Body of pancreas (tissue), 4 donors: ENCODE data around the gene ITPRID1.

Source experiments
- POLR2A ChIP-seq, 3 donors: fragments of 450-650 bp; IDR thresholded peaks; one replicate each; pipeline ENCODE4 v1.6.1; 2016; ENCODE audit warnings: antibody characterized with exemption in 3 of 3, mild to moderate bottlenecking in 2 of 3
- TF ChIP-seq, protein P1 (sequence below), 7 experiments: fragments of 450-650 bp in 4 of 7; fragments of 200-600 bp in 3 of 7; sonication (generic) in 3 of 7; IDR thresholded peaks; one replicate each; pipeline ENCODE4 v1.5.1; 2016 to 2019; ENCODE audit warnings: antibody characterized with exemption in 7 of 7

DNA sequence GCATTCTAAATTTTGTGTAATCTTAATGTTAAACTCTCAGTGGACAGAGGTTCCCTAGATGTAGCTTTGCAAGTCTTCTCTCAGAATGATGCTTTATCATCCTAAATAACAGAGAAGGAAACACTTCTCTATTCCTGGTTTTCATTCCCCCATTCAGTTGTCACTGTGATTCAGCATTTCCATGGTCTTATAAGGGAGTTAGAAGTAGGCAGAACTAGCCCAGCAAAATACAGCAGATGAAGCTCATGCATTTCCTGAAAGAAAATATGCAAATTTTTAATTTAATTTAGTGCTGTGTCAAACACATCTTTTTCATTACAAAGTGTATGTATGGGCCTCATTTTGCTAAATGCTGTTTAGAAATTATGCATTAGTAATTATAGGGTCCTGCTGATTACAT is 70.1 kb downstream of the ITPRID1 start:
- TF ChIP-seq, protein P1, sequence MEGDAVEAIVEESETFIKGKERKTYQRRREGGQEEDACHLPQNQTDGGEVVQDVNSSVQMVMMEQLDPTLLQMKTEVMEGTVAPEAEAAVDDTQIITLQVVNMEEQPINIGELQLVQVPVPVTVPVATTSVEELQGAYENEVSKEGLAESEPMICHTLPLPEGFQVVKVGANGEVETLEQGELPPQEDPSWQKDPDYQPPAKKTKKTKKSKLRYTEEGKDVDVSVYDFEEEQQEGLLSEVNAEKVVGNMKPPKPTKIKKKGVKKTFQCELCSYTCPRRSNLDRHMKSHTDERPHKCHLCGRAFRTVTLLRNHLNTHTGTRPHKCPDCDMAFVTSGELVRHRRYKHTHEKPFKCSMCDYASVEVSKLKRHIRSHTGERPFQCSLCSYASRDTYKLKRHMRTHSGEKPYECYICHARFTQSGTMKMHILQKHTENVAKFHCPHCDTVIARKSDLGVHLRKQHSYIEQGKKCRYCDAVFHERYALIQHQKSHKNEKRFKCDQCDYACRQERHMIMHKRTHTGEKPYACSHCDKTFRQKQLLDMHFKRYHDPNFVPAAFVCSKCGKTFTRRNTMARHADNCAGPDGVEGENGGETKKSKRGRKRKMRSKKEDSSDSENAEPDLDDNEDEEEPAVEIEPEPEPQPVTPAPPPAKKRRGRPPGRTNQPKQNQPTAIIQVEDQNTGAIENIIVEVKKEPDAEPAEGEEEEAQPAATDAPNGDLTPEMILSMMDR (IDR thresholded peaks at IDR 0.05) = no peak
- TF ChIP-seq POLR2A (IDR thresholded peaks at IDR 0.05) = no peak
